DOHH2 (cell line): ENCODE results near the gene VEGFA.

Experiments used
- CTCF ChIP-seq: fragments of 200-600 bp; sonication (generic); IDR thresholded peaks from one replicate; pipeline ENCODE4 v1.5.1; 2014; ENCODE audit warnings: antibody characterized with exemption, mild to moderate bottlenecking, low read depth, low read length; ENCODE audit not compliant: poor library complexity, severe bottlenecking
- EZH2phosphoT487 ChIP-seq: fragments of 200-600 bp; sonication (generic); IDR thresholded peaks from 2 replicates; pipeline ENCODE4 v1.6.1; 2017; ENCODE audit warnings: borderline replicate concordance, mild to moderate bottlenecking, antibody characterized with exemption, low read length, moderate library complexity, mixed read lengths

GRCh38 chr6:43765776-43766499 lies 4.1 kb upstream of the VEGFA start:
- TF ChIP-seq CTCF (no peak), EZH2phosphoT487 (no peak)
